SJCRH30 (cell line): ENCODE results near the gene RUNX2. TPM values are rescaled to one million over a fixed set of nuclear protein-coding genes. Genes with fewer than 3 reads are reported as not detected.
A peak's percentile ranks its signal among the peaks of the same experiment; 100 is the strongest.

Source experiments
- DNase-seq, 2 experiments: peaks; one replicate each; pipeline ENCODE4 v3.0.0-alpha.2; 2015 to 2020
- H3K27ac ChIP-seq: fragments of 250-450 bp; sonication (Bioruptor Pico); 2 replicates; pipeline ENCODE4 v1.5.1; 2020; ENCODE audit warnings: mild to moderate bottlenecking, moderate library complexity
- H3K27me3 ChIP-seq: fragments of 250-450 bp; sonication (Bioruptor Pico); 2 replicates; pipeline ENCODE4 v1.5.1; 2020; ENCODE audit warnings: mild to moderate bottlenecking, moderate library complexity
- H3K36me3 ChIP-seq: fragments of 250-450 bp; sonication (Bioruptor Pico); 2 replicates; pipeline ENCODE4 v1.5.1; 2020; ENCODE audit warnings: mild to moderate bottlenecking, moderate library complexity
- H3K4me1 ChIP-seq: fragments of 250-450 bp; sonication (Bioruptor Pico); 2 replicates; pipeline ENCODE4 v1.5.1; 2020; ENCODE audit warnings: mild to moderate bottlenecking, moderate library complexity
- H3K4me3 ChIP-seq: fragments of 250-450 bp; sonication (Bioruptor Pico); 2 replicates; pipeline ENCODE4 v1.5.1; 2020; ENCODE audit warnings: mild to moderate bottlenecking, moderate library complexity
- H3K9me3 ChIP-seq: fragments of 250-450 bp; sonication (Bioruptor Pico); replicated peaks from 2 replicates; pipeline ENCODE4 v1.5.1; 2020; ENCODE audit warnings: mild to moderate bottlenecking, moderate library complexity
- total RNA-seq: library from RNA; depleted of rRNA; stranded (reverse); fragments of >200 nt; shearing (Covaris generic); gene quantifications from 2 replicates; pipeline ENCODE4 v1.2.3, GENCODE V29; 2014

The RUNX2 gene
- total RNA-seq, 1 experiment from 2014 or later: 50.5 TPM

DNA sequence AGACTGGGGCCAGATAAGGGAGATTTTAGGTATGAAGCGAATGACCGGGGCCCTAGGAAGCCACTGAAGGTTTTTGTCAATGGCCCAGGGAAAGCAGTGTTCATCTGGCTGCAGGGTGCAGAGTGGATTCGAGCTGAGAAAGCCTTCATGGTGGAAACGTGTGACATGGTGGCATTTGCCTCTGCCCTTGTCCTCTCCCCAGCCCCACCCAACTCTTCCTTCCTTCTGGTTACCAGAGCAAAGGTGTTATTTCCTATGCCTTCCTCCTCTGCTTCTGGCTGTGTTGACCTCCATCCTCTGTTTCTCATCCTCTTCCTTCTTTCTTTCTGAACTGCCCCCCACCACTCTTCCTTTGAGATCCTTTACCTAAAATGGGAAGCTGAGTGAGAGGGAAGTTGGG lies 244.7 kb downstream of the RUNX2 start:
- Histone ChIP-seq H3K4me1 (no peaks in the 10 kb centered on the region), H3K36me3 (no peaks in the 10 kb centered on the region), H3K27me3 (no peaks in the 10 kb centered on the region), H3K4me3 (no peak overlapping the region), H3K9me3 (no peaks in the 10 kb centered on the region), H3K27ac (no peak overlapping the region)
- DNase-seq: no peak

DNA sequence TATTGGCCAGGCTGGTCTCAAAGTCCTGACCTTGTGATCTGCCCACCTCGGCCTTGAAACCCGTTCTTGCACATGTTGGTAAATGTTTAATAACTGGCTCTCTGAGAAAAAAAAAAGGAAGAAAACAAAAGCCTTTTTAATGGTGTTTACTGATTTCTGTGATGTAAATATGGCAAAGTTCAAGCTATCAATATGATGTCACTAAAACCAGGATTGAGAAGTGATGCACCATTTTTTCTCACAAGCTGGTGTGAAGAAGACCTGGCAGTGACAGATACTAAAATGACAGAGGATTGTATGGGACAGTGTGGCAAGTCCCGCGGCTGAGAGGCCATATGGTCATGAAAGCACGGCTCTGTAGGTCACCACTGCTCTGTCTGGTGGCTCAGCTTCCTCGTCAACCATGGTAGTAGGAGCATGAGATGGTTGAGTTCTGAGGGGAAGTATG lies 245.9 kb downstream of the RUNX2 start:
- H3K4me3 ChIP-seq: no peak overlapping the region
- H3K27me3 ChIP-seq: no peaks in the 10 kb centered on the region
- no peak overlapping the region for H3K27ac ChIP-seq
- no peak for DNase-seq
- H3K4me1 ChIP-seq: no peaks in the 10 kb centered on the region
- no peaks in the 10 kb centered on the region for H3K9me3 ChIP-seq
- no peaks in the 10 kb centered on the region for H3K36me3 ChIP-seq

GRCh38 chr6:45574885-45575284 lies 246.8 kb downstream of the RUNX2 start:
- Histone ChIP-seq H3K4me3 (no peak overlapping the region), H3K36me3 (no peaks in the 10 kb centered on the region), H3K27ac (no peak overlapping the region), H3K4me1 (no peaks in the 10 kb centered on the region), H3K9me3 (no peaks in the 10 kb centered on the region), H3K27me3 (no peaks in the 10 kb centered on the region)
- no peak for DNase-seq

DNA sequence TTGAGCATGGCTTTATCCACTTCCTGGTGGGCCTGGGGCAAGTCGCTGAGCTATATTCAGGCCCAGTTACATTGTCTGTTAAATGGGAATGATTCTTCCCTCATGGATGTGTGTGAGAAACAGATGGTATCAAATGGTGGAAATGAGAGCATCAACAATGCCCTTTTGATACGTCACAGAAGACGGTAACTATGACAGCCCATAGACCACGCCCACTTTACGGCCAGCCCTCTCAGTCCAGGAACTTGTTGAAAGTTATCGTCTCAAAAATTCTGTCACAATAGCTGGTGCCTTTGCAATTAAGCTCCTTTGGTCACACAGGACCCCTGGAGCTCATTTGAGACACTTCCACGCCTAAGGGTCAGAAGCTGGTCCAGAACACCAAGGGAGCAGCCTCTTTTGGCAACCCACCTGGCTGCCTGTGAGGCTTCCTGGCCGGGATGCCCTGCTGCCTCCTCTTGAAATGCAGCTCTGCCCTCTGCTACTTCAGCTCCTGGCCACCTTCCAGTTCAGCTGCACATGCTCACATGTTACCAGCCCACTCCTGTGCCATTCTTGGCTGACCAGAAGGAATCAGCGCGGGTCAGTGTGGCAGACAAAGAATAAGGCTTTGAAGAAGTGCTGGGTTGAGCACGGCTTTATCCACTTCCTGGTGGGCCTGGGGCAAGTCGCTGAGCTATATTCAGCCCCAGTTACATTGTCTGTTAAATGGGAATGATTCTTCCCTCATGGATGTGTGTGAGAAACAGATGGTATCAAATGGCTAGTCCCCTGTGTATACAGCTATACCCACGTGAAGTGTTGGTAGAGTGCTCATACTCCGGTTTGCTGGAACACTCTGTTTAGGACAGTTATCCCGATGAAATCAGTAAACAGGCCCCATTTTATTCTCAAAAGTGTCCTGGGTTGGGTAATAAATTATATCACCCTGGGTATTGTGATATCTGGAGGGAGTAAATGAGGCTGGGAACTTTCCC lies 248.8 kb downstream of the RUNX2 start:
- Histone ChIP-seq H3K27ac (no peak overlapping the region), H3K4me1 (no peaks in the 10 kb centered on the region), H3K36me3 (no peaks in the 10 kb centered on the region), H3K9me3 (no peaks in the 10 kb centered on the region), H3K27me3 (no peaks in the 10 kb centered on the region), H3K4me3 (no peak overlapping the region)
- no peak for DNase-seq

DNA sequence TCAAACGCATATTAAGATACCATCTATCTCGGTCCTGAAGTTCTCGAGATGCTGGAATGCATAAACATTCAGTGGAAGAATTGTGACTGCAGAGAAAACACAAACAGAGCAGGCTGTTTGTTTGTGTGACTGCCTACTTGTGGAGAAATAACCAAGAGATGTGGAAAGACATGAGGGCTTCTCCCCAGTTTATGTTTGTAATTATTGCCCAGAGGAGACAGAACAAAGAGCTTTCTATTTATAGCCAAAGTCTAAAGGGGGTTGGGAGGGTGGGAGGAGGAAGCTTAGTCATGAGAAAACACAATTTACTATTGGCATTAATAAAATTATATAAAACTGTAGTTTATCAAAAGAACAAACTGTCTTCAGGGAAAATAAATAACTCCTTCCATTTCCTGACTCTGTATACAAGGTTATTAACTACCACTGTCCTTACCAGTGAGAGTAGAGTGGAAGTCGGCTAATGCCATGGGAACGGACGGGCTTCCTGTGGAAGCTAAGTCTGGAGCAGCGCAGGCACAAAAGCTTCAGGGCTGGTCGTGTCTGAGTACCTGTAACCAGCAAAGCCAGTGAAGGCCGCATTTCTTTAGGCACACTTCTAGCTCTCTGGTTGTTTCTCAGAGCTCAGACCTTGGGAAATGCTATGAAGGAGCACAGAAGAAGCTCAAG lies 249.8 kb downstream of the RUNX2 start:
- no peaks in the 10 kb centered on the region for H3K9me3 ChIP-seq
- no peak overlapping the region for H3K4me3 ChIP-seq
- no peaks in the 10 kb centered on the region for H3K36me3 ChIP-seq
- no peak overlapping the region for H3K27ac ChIP-seq
- H3K27me3 ChIP-seq: no peaks in the 10 kb centered on the region
- H3K4me1 ChIP-seq: no peaks in the 10 kb centered on the region
- no peak for DNase-seq

DNA sequence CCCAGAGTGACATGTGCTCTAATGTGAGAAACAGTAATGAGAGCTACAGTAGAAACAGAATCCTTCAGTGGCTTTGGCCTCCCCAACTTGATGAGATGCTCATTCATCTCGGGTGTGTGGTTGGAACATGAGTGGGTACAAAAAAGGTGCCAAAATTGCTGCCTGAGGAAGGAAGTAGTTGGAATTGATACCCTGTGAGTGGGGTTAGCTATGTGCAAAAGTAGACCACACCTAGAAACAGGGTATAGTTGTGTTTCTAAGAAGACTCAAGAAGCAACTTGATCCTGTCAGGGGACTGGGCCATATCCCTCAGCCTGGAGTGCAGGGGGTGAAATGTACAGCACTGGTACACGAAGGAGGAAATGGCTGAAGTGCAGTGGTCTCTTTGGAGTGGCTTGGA lies 256.0 kb downstream of the RUNX2 start:
- H3K27me3 ChIP-seq: no peaks in the 10 kb centered on the region
- DNase-seq: no peak
- no peak overlapping the region for H3K4me3 ChIP-seq
- H3K9me3 ChIP-seq: no peaks in the 10 kb centered on the region
- no peaks in the 10 kb centered on the region for H3K36me3 ChIP-seq
- H3K4me1 ChIP-seq: peaks cover 16% of the 10 kb centered on the region
- H3K27ac ChIP-seq: no peak overlapping the region

- peak; percentile 26 to 43 for DNase-seq
- Histone ChIP-seq H3K27me3 (no peaks in the 10 kb centered on the region), H3K27ac (no peak overlapping the region), H3K4me1 (peaks cover 27% of the 10 kb centered on the region), H3K9me3 (no peaks in the 10 kb centered on the region), H3K36me3 (no peaks in the 10 kb centered on the region), H3K4me3 (no peak overlapping the region)
These were observed 258.4 kb downstream of the RUNX2 start for GRCh38 chr6:45586216-45587171.

- H3K4me3 ChIP-seq: no peak overlapping the region
- peak in 1 of 2 experiments; percentile 27 for DNase-seq
- H3K36me3 ChIP-seq: no peaks in the 10 kb centered on the region
- no peak overlapping the region for H3K27ac ChIP-seq
- H3K27me3 ChIP-seq: no peaks in the 10 kb centered on the region
- H3K4me1 ChIP-seq: peaks cover 29% of the 10 kb centered on the region
- H3K9me3 ChIP-seq: no peaks in the 10 kb centered on the region
These were observed 259.3 kb downstream of the RUNX2 start for GRCh38 chr6:45587229-45588060.

- no peaks in the 10 kb centered on the region for H3K36me3 ChIP-seq
- no peak overlapping the region for H3K4me3 ChIP-seq
- H3K4me1 ChIP-seq: peaks cover 29% of the 10 kb centered on the region
- H3K9me3 ChIP-seq: no peaks in the 10 kb centered on the region
- DNase-seq: no peak
- H3K27ac ChIP-seq: no peak overlapping the region
- no peaks in the 10 kb centered on the region for H3K27me3 ChIP-seq
These were observed 261.2 kb downstream of the RUNX2 start for GRCh38 chr6:45589367-45589766.

GRCh38 chr6:45590226-45590625 lies 262.1 kb downstream of the RUNX2 start:
- H3K4me3 ChIP-seq: no peak overlapping the region
- DNase-seq: no peak
- no peaks in the 10 kb centered on the region for H3K36me3 ChIP-seq
- no peaks in the 10 kb centered on the region for H3K27me3 ChIP-seq
- H3K27ac ChIP-seq: peak overlapping the region; percentile 15; the same call in 1 of the 2 replicates
- peaks cover 29% of the 10 kb centered on the region for H3K4me1 ChIP-seq
- no peaks in the 10 kb centered on the region for H3K9me3 ChIP-seq

- H3K4me1 ChIP-seq: peaks cover 29% of the 10 kb centered on the region
- peak; percentile 20 to 47 for DNase-seq
- H3K27me3 ChIP-seq: no peaks in the 10 kb centered on the region
- no peak overlapping the region for H3K4me3 ChIP-seq
- no peaks in the 10 kb centered on the region for H3K36me3 ChIP-seq
- peak overlapping the region; percentile 15; the same call in 1 of the 2 replicates for H3K27ac ChIP-seq
- no peaks in the 10 kb centered on the region for H3K9me3 ChIP-seq
These were observed 262.6 kb downstream of the RUNX2 start for GRCh38 chr6:45590696-45591184.

DNA sequence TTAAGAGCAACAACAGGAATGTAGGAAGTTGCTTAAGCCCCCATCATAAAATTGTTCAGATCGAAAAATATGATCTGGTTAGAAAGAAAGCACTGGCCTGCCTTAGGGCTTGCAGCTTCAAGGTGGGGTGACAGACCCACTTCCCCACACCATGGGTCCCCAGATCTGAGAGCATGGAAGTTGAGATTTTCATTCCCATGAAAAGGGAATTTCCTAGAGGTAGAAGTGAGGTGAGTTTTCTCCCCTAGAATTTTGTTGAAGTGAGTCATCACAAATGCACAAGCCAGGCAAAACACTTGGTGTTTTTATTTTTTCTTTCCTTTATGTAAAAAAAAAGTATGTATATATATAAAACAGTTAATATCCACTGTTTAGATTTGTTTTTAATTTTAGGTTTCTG lies 263.2 kb downstream of the RUNX2 start:
- Histone ChIP-seq H3K4me1 (peaks cover 28% of the 10 kb centered on the region), H3K27ac (peak overlapping the region; percentile 15; the same call in 1 of the 2 replicates), H3K9me3 (no peaks in the 10 kb centered on the region), H3K4me3 (no peak overlapping the region), H3K27me3 (no peaks in the 10 kb centered on the region), H3K36me3 (no peaks in the 10 kb centered on the region)
- DNase-seq: no peak

GRCh38 chr6:45591890-45592289 lies 263.8 kb downstream of the RUNX2 start:
- H3K4me1 ChIP-seq: peaks cover 23% of the 10 kb centered on the region
- no peaks in the 10 kb centered on the region for H3K9me3 ChIP-seq
- no peak overlapping the region for H3K4me3 ChIP-seq
- H3K27ac ChIP-seq: no peak overlapping the region
- H3K36me3 ChIP-seq: no peaks in the 10 kb centered on the region
- DNase-seq: no peak
- no peaks in the 10 kb centered on the region for H3K27me3 ChIP-seq
